ENCODE data around the gene WWOX.

DNA sequence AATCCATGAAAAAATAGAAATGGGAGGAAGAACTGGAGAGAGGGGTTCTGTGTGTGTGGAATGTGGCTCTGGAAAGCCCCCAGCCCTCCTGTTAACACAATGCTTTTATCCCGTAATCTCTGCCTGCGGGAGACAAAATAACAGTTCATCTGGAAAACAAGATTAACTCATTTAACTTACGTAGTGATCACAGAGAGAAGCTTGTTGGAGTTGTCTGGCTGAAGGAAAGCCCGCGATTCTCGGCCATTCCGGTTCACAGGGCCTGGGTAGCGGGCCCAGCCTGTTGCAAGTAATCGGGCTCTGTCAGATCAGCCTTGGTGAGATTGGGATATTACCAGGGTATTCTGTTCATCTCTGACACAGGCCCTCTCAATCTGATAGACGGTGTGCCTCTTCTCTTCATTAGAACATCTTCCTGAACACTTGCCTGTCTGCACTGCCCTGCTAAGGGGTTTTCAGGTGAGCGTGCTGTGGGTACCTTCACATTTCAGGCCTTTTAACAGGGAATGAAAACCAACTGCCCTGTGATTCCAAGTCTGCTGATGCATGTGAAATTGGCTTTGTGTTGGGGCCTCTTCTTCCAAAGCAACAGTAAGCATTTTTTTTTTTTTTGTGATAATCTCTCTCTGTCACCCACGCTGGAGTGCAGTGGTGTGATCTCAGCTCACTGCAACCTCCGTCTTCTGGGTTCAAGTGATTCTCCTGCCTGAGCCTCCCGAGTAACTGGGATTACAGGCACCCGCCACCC, 609.9 kb downstream of the WWOX start:
- TF ChIP-seq ZNF274 (IDR thresholded peaks at IDR 0.05; ENCODE audit: low read depth, low read length) (no peak), SUZ12 (IDR thresholded peaks at IDR 0.05; ENCODE audit: extremely low read depth, insufficient read depth, insufficient read length) (no peak)

Measured in NT2/D1 (cell line).